Measurements from ENCODE around the gene GSTA1.
"Not testable (repeated sequence)": the region's sequence is repeated elsewhere in the genome, so short reads cannot be mapped to it uniquely, and the experiment has no call there.

Gene GSTA1

GRCh38 chr6:52803668-52804255 lies at the start of gene GSTA1:
Gene GSTA1 (minus strand): TSS chr6:52803816. CDS start chr6:52799267, 4,549 bp downstream.
- FAIRE-seq = not testable (repeated sequence)

- no peak for FAIRE-seq
Measured at GRCh38 chr6:52849137-52849536, 45.5 kb upstream of the GSTA1 start.

GRCh38 chr6:52846002-52846401 lies 42.4 kb upstream of the GSTA1 start:
- FAIRE-seq = no peak

GRCh38 chr6:52843605-52844004 lies 40.0 kb upstream of the GSTA1 start:
- no peak for FAIRE-seq

- no peak for FAIRE-seq
Measured at GRCh38 chr6:52840763-52841585, 37.4 kb upstream of the GSTA1 start, which contains the start of gene GSTA5. Gene GSTA5 (minus strand): TSS chr6:52840813.

- no peak for FAIRE-seq
Measured at GRCh38 chr6:52839124-52840055, 35.8 kb upstream of the GSTA1 start.

- FAIRE-seq = no peak
Measured at GRCh38 chr6:52834481-52834880, 30.9 kb upstream of the GSTA1 start.

- FAIRE-seq = not testable (repeated sequence)
Measured at GRCh38 chr6:52830869-52831268, 27.3 kb upstream of the GSTA1 start.

- FAIRE-seq = no peak
Measured at GRCh38 chr6:52829046-52829817, 25.6 kb upstream of the GSTA1 start.

- FAIRE-seq = not testable (repeated sequence)
Measured at GRCh38 chr6:52828621-52829020, 25.0 kb upstream of the GSTA1 start.

- not testable (repeated sequence) for FAIRE-seq
Measured at GRCh38 chr6:52827073-52827783, 23.6 kb upstream of the GSTA1 start.

GRCh38 chr6:52826513-52826912 lies 22.9 kb upstream of the GSTA1 start:
- no peak for FAIRE-seq

GRCh38 chr6:52825900-52826459 lies 22.4 kb upstream of the GSTA1 start:
- not testable (repeated sequence) for FAIRE-seq

GRCh38 chr6:52825270-52825793 lies 21.7 kb upstream of the GSTA1 start:
- FAIRE-seq = not testable (repeated sequence)

GRCh38 chr6:52821842-52822241 lies 18.2 kb upstream of the GSTA1 start:
- FAIRE-seq = no peak

- no peak for FAIRE-seq
Measured at GRCh38 chr6:52820198-52820597, 16.6 kb upstream of the GSTA1 start.

GRCh38 chr6:52815167-52816092 lies 11.8 kb upstream of the GSTA1 start:
- FAIRE-seq = no peak

GRCh38 chr6:52814545-52814944 lies 10.9 kb upstream of the GSTA1 start:
- FAIRE-seq = not testable (repeated sequence)

- FAIRE-seq = not testable (repeated sequence)
Measured at GRCh38 chr6:52809777-52810176, 6.2 kb upstream of the GSTA1 start.

- FAIRE-seq = no peak
Measured at GRCh38 chr6:52808660-52809059, 5.0 kb upstream of the GSTA1 start.

All from colon (tissue), 2 donors.